ENCODE measurements around the gene CEP72.
"Not testable (repeated sequence)": the region's sequence is repeated elsewhere in the genome, so short reads cannot be mapped to it uniquely, and the experiment has no call there.

The CEP72 gene

DNA sequence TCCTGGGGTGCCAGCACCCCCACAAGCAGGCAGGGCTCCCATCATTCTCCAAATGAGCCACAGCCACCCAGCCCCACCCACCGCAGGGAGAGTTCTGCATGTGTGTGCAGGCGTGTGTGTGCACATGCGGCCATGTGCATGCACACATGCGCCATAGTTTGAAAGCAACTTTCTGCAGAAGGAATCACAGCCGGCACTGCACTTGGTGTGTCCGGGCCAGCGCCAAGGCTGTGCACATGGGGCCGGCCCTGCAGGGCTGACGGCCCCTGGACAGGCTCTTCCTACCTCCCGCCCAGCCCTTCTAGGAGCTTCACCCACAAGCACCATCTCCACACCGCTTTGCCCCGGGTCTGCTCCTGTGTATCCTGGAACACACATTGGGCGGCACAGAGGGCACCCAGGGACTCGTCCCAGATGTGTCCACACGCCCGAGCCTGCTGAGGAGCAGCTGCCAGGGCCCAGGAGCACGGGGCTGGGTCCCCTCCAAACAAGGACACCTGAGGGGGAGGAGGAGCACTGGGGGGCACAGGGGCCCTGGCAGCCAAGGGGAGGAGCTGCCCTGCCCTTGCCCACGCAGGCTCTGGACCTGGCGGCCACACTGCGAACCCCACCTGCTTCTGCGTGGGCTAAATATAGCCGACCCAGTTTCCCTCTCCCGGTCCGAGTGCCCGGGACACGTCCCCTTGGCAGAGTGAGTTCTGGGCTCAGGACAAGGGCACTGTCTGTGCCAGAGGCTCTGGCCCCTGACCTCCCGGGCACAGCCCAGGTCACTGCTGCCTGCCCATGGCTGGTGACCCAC is 61.9 kb downstream of the CEP72 start:
- DNase-seq (ENCODE audit: low spot score), result no peak
- Mint-ChIP-seq H3K27me3 (ENCODE audit: low read depth) (no peaks in the 10 kb centered on the region), H3K4me3 (no peak overlapping the region), H3K36me3 (ENCODE audit: low read depth) (no peaks in the 10 kb centered on the region), H3K27ac (no peak overlapping the region), H3K9me3 (no peaks in the 10 kb centered on the region), H3K4me1 (ENCODE audit: low read depth) (peaks cover 2% of the 10 kb centered on the region)

- H3K4me1 Mint-ChIP-seq (ENCODE audit: low read depth), result peaks cover 2% of the 10 kb centered on the region
- H3K36me3 Mint-ChIP-seq (ENCODE audit: low read depth), result no peaks in the 10 kb centered on the region
- no peak overlapping the region for H3K27ac Mint-ChIP-seq
- no peaks in the 10 kb centered on the region for H3K27me3 Mint-ChIP-seq (ENCODE audit: low read depth)
- no peak for DNase-seq (ENCODE audit: low spot score)
- no peak overlapping the region for H3K4me3 Mint-ChIP-seq
- no peaks in the 10 kb centered on the region for H3K9me3 Mint-ChIP-seq
Observed at GRCh38 chr5:674630-675011, 62.5 kb downstream of the CEP72 start.

DNA sequence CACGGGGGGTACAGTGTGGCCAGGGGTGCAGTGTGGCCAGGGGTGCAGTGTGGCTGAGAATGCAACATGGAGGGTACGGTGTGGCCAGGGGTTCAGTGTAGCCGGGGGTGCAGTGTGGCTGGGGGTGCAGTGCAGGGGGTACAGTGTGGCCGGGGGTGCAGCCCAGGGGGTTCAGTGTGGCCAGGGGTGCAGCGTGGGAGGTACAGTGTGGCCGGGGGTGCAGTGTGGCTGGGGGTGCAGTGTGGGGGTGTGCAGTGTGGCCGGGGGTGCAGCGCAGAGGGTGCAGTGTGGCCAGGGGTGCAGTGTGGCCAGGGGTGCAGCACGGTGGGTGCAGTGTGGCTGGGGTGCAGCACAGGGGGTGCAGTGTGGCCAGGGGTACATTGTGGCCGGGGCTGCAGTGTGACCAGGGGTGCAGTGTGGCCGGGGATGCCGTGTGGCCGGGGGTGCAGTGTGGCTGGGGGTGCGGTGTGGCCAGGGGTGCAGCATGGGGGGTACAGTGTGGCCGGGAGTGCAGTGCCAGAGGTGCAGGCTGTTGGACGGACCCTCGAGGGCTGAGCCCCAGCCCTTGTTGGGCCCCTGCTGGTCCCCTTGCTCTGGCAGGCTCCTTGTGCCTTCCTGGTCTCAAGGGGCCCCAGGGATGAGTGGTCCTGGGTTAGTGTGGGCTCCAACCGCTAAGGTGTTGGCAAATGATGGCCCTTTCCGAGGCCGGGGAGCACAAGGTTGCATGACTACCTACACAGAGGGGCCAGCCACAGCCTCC is 63.2 kb downstream of the CEP72 start:
- H3K4me1 Mint-ChIP-seq (ENCODE audit: low read depth), result peaks cover 2% of the 10 kb centered on the region
- no peak overlapping the region for H3K27ac Mint-ChIP-seq
- no peaks in the 10 kb centered on the region for H3K36me3 Mint-ChIP-seq (ENCODE audit: low read depth)
- H3K27me3 Mint-ChIP-seq (ENCODE audit: low read depth), result no peaks in the 10 kb centered on the region
- H3K4me3 Mint-ChIP-seq, result no peak overlapping the region
- DNase-seq (ENCODE audit: low spot score), result no peak
- H3K9me3 Mint-ChIP-seq, result no peaks in the 10 kb centered on the region

DNA sequence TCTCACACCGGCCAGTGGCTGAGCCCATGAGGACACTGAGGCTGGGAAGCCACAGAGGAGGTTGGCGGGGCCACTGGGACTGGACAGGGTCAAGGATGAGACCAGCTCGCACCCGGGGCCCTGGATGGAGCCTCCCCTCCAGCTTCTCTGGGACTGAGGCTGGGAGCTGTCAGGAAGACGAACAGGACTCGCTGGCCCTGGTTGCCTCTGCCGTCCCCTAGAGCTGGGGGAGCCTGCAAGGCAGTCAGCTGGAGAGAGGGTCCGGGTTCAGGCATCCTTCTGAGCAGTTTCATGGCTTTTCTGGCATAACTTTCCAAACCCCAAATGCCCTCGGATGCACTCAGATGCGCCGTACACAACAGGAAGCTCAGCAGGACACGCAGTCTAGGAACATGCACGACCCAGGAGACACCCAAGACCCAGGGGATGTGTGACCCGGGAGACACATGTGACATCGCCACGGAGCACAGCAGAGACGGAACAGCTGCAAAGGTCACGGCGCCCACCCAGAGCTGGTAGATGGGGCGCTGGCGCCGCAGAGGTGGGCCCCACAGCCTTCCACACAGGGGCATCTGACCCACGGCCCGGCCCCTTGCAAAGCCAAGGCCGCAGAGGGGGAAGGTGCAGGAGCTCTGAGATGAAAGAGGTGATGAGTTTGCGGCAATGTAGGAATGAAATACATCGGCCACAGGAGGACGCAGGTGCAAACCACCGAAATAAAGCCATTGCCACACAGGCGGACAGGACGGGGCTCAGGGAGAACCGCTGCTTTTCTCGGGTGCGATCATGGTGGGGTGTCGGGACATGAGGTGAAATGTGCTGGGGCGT is 63.9 kb downstream of the CEP72 start:
- Mint-ChIP-seq H3K9me3 (no peaks in the 10 kb centered on the region), H3K4me1 (ENCODE audit: low read depth) (peaks cover 2% of the 10 kb centered on the region), H3K27me3 (ENCODE audit: low read depth) (no peaks in the 10 kb centered on the region), H3K36me3 (ENCODE audit: low read depth) (no peaks in the 10 kb centered on the region), H3K27ac (no peak overlapping the region), H3K4me3 (no peak overlapping the region)
- no peak for DNase-seq (ENCODE audit: low spot score)

GRCh38 chr5:676699-677076 is 64.5 kb downstream of the CEP72 start:
- H3K36me3 Mint-ChIP-seq (ENCODE audit: low read depth), result no peaks in the 10 kb centered on the region
- peaks cover 2% of the 10 kb centered on the region for H3K4me1 Mint-ChIP-seq (ENCODE audit: low read depth)
- no peaks in the 10 kb centered on the region for H3K27me3 Mint-ChIP-seq (ENCODE audit: low read depth)
- no peaks in the 10 kb centered on the region for H3K9me3 Mint-ChIP-seq
- H3K27ac Mint-ChIP-seq, result no peak overlapping the region
- H3K4me3 Mint-ChIP-seq, result no peak overlapping the region
- DNase-seq (ENCODE audit: low spot score), result no peak

DNA sequence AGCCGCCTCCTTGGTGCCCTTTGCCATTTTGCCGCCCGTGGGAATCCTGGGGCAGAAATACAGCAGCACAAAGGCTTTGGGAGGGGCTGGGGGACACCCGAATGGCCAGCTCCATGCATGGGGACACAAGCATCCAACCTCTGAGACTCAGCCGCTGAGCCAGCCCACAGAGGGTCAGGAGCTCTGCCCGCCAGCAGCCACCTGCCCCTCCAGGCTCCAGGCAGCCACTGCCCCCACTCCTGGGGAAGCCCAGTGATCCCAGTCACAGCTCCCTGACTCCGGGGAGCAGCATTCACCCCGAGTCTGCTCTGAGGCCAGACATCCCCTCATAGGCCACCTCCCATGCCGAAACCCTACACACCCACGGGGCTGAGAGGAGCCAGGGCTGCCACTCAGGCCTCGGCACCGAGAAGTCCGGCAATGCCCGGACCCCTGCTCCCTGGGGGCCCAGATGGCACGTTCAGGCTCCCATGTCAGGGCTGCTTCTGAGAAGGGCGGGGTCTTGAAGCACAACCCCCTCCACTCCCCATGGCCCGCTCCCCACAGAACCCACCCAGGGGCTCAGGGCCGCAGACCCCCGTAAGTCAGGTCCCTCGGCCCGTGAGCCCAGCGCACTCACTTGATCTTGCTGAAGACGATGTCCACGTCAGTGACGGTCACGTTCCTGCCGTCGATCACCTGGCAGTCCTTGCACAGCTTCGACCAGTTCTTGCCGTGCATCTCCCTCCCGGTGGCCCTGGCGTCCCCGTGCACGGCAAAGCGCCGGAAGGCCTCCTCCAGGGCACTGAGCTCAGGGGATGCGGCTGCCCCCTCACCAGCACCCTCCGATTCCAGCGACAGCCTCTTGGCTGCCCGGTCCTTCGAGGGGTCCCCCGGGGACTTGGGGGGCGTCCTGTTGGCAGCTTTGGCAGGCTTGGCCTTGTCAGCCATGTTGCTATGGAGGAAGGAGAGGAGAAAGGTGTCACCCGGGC is 65.3 kb downstream of the CEP72 start:
- H3K27ac Mint-ChIP-seq, result no peak overlapping the region
- no peaks in the 10 kb centered on the region for H3K27me3 Mint-ChIP-seq (ENCODE audit: low read depth)
- H3K9me3 Mint-ChIP-seq, result no peaks in the 10 kb centered on the region
- H3K4me1 Mint-ChIP-seq (ENCODE audit: low read depth), result peaks cover 2% of the 10 kb centered on the region
- no peaks in the 10 kb centered on the region for H3K36me3 Mint-ChIP-seq (ENCODE audit: low read depth)
- no peak overlapping the region for H3K4me3 Mint-ChIP-seq
- no peak for DNase-seq (ENCODE audit: low spot score)

DNA sequence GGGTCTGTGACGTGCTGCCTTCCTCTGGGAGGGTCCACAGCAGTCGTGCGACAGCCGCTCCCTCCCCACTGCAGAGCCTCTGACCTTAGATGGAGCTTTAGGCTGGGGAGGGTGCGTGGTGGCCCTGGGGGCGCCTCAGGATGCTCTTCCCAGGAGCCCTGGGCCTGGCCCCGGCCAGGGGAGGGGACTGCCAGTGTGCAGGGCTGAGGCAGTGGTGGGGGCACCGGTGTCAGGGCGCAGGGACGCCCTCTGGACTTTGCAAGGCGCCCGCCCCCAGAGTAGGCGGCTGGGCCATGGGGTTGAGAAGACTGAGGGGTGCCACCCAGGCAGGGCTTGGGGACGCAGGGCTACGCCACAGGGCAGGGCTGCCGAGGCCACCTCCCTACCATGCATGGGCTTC is 66.4 kb downstream of the CEP72 start:
- DNase-seq (ENCODE audit: low spot score); H3K27ac Mint-ChIP-seq; H3K9me3 Mint-ChIP-seq; H3K27me3 Mint-ChIP-seq (ENCODE audit: low read depth); H3K4me3 Mint-ChIP-seq; H3K4me1 Mint-ChIP-seq (ENCODE audit: low read depth); H3K36me3 Mint-ChIP-seq (ENCODE audit: low read depth): not testable (repeated sequence)

DNA sequence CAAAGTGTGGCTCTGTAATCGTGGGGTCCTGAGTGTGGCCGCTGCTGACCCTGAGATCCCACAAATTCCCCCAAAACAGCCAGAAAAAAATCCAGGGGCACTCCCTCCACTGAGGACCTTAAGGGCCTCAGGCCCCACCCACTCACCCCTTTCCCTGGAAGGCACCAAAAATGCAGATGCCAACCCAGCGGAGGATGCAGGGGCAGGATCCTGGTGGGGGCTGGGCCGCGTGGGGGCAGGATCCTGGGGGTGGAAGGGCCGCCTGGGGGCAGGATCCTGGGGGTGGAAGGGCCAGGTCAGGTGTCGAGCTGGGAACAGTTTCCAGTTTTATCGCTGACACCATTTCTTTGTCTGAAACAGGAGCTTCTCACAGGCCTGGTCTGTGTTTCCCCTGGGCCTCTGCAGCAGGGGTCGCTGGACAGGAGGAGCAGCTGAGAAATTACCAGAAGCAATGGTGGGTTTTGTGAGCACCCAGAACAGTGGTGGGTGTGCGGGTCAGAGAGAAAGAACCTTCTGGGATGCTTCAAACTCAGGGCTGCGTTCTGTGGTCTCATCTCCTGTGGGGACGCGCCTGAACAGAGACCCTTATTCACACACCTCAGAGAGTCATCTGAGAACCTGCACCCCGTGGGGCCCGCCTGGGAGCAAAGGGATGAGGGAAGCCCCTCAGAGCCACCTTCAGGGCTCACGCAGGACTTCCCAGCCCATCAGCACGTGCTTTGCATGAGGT is 67.2 kb downstream of the CEP72 start:
- not testable (repeated sequence) for H3K36me3 Mint-ChIP-seq (ENCODE audit: low read depth); H3K27me3 Mint-ChIP-seq (ENCODE audit: low read depth); H3K4me1 Mint-ChIP-seq (ENCODE audit: low read depth); H3K9me3 Mint-ChIP-seq; DNase-seq (ENCODE audit: low spot score); H3K4me3 Mint-ChIP-seq; H3K27ac Mint-ChIP-seq

DNA sequence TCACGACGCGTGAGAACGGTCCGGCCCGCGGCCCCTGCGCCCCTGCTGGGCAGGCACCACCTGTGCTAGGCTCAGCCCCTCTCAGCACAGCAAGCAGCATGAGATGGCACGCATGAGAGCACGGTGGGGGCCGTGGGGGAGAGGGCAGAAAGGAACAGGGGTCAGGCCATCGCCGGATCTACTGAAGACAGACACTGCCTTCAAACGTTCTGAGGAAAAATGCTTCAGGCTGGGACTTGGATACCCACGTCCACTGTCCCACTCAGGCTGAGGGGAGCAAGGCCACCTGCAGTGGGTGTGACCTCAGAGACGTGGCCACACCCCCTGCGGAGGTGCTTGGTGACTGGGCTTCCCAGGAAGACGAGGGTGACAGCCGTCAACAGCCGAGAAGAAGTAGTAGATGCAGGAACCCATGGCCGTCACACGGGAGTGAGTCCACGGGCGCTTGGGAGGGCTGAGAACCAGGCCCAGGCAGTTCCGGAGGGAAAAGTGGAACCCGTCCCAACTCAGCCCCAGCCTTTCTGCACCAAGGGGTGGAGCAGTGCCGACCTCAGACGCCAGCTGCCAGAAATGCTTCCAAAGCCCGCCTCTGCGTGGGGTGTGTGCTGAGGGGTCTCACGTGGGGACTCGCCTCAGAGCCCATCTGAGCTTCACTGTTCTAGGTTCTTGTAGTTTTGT is 68.1 kb downstream of the CEP72 start:
- H3K9me3 Mint-ChIP-seq; DNase-seq (ENCODE audit: low spot score); H3K27me3 Mint-ChIP-seq (ENCODE audit: low read depth); H3K27ac Mint-ChIP-seq; H3K36me3 Mint-ChIP-seq (ENCODE audit: low read depth); H3K4me3 Mint-ChIP-seq; H3K4me1 Mint-ChIP-seq (ENCODE audit: low read depth): not testable (repeated sequence)

DNA sequence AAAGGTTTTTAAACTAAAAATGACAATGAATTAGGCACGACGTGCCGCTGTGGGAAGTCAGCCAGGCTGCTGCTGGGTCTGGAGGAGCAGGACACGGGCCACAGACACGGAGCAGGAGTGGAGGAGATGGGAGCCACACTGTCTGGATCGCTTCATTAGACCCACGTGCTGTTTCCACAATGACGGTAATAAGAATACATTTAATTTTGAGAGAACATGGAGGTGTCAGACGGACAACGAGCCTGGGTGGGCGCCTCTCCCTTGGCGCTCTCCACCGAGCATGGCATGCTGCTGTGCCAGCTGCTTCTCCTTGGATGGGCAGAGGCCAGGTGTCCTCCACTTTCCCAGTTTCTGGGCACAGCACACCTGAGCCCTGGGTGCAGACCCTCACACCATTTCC is 68.7 kb downstream of the CEP72 start:
- DNase-seq (ENCODE audit: low spot score); H3K27ac Mint-ChIP-seq; H3K9me3 Mint-ChIP-seq; H3K4me1 Mint-ChIP-seq (ENCODE audit: low read depth); H3K27me3 Mint-ChIP-seq (ENCODE audit: low read depth); H3K4me3 Mint-ChIP-seq; H3K36me3 Mint-ChIP-seq (ENCODE audit: low read depth): not testable (repeated sequence)

- not testable (repeated sequence) for H3K27me3 Mint-ChIP-seq (ENCODE audit: low read depth); H3K27ac Mint-ChIP-seq; DNase-seq (ENCODE audit: low spot score); H3K4me3 Mint-ChIP-seq; H3K9me3 Mint-ChIP-seq; H3K36me3 Mint-ChIP-seq (ENCODE audit: low read depth); H3K4me1 Mint-ChIP-seq (ENCODE audit: low read depth)
Observed at GRCh38 chr5:681317-682191, 69.4 kb downstream of the CEP72 start.

DNA sequence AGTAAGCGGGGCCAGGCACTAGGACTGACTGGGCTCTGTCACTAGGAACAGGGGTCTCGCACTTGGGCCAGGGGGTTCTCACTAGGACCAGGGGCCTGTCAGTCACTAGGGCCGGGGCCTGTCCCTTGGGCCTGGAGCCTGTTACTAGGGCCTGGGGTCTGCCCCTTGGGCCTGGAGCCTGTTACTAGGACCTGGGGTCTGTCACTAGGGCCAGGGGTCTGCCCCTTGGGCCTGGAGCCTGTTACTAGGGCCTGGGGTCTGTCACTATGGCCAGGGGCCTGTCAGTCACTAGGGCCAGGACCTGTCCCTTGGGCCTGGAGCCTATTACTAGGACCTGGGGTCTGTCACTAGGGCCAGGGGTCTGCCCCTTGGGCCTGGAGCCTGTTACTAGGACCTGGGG is 70.1 kb downstream of the CEP72 start:
- not testable (repeated sequence) for H3K36me3 Mint-ChIP-seq (ENCODE audit: low read depth); H3K27me3 Mint-ChIP-seq (ENCODE audit: low read depth); DNase-seq (ENCODE audit: low spot score); H3K4me3 Mint-ChIP-seq; H3K9me3 Mint-ChIP-seq; H3K27ac Mint-ChIP-seq; H3K4me1 Mint-ChIP-seq (ENCODE audit: low read depth)
